ENCODE measurements around the gene ELP2. TPM values are rescaled to one million over a fixed set of nuclear protein-coding genes. Genes with fewer than 3 reads are reported as not detected.

ELP2 gene, protein sequence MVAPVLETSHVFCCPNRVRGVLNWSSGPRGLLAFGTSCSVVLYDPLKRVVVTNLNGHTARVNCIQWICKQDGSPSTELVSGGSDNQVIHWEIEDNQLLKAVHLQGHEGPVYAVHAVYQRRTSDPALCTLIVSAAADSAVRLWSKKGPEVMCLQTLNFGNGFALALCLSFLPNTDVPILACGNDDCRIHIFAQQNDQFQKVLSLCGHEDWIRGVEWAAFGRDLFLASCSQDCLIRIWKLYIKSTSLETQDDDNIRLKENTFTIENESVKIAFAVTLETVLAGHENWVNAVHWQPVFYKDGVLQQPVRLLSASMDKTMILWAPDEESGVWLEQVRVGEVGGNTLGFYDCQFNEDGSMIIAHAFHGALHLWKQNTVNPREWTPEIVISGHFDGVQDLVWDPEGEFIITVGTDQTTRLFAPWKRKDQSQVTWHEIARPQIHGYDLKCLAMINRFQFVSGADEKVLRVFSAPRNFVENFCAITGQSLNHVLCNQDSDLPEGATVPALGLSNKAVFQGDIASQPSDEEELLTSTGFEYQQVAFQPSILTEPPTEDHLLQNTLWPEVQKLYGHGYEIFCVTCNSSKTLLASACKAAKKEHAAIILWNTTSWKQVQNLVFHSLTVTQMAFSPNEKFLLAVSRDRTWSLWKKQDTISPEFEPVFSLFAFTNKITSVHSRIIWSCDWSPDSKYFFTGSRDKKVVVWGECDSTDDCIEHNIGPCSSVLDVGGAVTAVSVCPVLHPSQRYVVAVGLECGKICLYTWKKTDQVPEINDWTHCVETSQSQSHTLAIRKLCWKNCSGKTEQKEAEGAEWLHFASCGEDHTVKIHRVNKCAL
- 10 to 100 TPM; 68.3 to 78.4 (median 74.3) TPM for total RNA-seq

DNA sequence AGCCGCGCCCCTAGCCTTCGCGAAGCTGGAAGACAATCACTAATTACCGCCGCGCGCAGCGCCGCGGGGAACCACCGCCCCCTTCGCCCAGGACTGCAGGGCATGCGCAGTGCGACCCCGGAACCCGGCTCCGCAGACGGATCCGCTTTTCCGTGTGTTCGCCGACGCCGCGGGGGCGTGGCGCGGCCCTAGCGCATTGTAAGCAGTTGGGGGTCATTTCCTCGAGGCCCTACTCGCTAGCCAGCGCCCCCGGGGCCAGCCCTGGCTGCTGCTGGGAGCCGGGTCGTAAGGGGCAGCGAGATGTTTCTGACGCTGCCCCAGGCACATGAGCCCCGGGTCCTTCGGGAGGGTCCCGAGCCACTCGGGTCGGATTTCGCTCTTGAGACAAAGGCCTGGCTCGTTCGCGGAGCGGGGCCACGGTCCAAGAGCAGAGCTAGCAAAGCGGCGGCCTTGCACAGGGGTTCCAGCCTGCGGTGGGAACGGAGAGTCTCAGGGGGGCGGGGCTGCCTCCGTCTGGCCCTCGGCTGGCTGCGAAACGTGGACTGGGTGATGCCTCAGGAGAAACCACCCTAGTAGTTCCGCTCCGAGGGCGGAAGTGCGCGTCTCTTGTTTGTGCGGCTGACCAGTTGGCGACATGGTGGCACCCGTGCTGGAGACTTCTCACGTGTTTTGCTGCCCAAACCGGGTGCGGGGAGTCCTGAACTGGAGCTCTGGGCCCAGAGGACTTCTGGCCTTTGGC is at the start of gene ELP2, which contains the start of gene SLC39A6:
Gene ELP2, plus strand, starts transcription at position 600 of the 739 bp plus-strand sequence. Its CDS starts 35 bp downstream, at position 635.
Gene SLC39A6, minus strand, starts transcription at position 41 of the 739 bp plus-strand sequence. CDS start 2,333 bp downstream, outside the sequence.
- TF ChIP-seq, protein P1, sequence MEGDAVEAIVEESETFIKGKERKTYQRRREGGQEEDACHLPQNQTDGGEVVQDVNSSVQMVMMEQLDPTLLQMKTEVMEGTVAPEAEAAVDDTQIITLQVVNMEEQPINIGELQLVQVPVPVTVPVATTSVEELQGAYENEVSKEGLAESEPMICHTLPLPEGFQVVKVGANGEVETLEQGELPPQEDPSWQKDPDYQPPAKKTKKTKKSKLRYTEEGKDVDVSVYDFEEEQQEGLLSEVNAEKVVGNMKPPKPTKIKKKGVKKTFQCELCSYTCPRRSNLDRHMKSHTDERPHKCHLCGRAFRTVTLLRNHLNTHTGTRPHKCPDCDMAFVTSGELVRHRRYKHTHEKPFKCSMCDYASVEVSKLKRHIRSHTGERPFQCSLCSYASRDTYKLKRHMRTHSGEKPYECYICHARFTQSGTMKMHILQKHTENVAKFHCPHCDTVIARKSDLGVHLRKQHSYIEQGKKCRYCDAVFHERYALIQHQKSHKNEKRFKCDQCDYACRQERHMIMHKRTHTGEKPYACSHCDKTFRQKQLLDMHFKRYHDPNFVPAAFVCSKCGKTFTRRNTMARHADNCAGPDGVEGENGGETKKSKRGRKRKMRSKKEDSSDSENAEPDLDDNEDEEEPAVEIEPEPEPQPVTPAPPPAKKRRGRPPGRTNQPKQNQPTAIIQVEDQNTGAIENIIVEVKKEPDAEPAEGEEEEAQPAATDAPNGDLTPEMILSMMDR (IDR thresholded peaks at IDR 0.05; ENCODE audit: low read depth): no peak

DNA sequence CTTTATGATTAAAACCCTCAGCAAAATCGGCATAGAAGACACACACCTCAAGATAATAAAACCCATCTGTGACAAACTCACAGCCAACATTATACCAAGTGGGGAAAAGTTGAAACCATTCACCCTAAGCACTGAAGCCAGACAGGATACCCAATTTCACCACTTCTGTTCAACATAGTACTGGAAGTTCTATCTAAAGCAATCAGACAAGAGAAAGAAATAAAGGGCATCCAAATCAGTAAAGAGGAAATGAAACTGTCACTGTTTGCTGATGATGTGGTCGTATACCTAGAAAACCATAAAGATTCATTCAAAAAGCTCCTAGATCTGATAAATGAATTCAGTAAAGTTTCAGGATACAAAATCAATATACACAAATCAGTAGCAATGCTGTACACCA is 46.0 kb upstream of the ELP2 start:
- TF ChIP-seq, protein P1 (IDR thresholded peaks at IDR 0.05; ENCODE audit: low read depth): no peak

DNA sequence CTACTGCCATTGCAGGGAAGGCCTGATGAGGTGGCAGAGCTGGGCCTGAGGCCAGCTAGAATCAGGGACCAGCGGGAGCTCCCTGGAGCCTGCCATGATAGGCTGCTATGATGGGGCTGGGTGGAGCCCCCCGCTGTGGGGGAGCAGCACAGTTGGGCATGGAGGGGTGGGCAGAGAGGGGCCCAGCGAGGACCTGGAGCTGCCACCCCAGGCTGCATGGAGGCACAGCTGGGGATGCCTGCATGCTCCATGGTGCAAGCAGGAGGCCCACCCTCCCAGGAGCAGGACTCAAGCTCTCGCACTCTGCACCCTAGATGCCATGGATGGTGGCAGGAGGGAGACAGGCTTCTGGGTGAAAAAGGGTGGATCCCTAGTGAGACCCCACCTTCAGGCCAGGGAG is 44.5 kb upstream of the ELP2 start:
- TF ChIP-seq, protein P1 (IDR thresholded peaks at IDR 0.05; ENCODE audit: low read depth): no peak

DNA sequence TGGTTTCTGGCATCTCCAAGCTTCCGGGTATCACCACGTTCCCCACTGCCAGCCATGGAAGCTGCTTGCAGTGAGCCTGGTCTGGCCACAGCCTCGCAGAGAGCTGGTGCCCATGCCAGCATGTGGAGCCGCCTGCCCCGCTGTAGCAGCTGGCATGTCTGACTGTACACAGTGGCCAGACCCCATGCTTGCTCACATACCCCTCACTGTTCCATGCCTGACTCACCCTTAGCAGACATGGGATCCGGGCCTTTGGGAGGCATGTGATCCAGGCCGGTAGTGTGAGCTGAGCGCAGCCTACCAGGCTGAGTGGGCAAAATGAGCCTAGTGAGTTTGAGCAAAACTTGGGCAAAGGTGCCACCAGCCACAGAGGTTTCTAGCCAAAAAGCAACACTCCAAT is 43.5 kb upstream of the ELP2 start:
- TF ChIP-seq, protein P1 (IDR thresholded peaks at IDR 0.05; ENCODE audit: low read depth): no peak

DNA sequence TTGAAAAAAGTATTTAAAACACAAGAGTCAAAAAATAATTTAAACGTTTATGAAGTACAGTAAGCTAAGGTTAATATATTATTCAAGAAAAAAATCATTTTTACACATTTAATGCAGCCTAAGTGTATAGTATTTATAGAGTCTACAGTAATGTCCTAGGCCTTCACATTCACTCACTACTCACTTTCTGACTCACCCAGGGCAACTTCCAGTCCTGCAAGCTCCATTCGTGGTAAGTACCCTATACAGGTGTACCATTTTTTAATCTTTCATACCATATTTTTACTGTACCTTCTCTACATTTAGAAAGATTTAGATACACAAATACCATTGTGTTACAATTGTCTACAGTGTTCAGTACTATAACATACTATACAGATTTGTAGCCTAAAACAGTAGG is 41.4 kb upstream of the ELP2 start:
- TF ChIP-seq, protein P1 (IDR thresholded peaks at IDR 0.05; ENCODE audit: low read depth): no peak

DNA sequence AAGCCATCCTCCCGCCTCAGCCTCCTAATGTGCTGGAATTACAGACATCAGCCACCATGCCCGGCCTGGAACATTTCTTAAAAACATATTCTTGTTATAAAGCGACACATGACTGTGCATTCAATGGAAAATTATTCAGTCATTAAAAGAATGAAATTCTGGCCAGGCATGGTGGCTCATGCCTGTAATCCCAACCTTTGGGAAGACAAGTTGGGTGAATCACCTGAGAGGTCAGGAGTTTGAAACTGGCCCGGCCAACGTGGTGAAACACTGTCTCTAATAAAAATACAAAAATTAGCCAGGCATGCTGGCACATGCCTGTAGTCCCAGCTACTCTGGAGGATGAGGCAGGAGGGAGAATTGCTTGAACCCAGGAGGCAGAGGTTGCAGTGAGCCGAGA is 40.7 kb upstream of the ELP2 start:
- TF ChIP-seq, protein P1 (IDR thresholded peaks at IDR 0.05; ENCODE audit: low read depth): no peak
